HUES64 (cell line): ENCODE measurements around the gene COL20A1.

ENCODE experiments used
- H3K27ac ChIP-seq: 2 replicates; pipeline ENCODE4 v1.7.0; 2013; ENCODE audit warnings: low read depth, low read length, inconsistent platforms
- H3K27me3 ChIP-seq: 2 replicates; pipeline ENCODE4 v1.6.1; 2013; ENCODE audit warnings: mild to moderate bottlenecking, low read length; ENCODE audit not compliant: insufficient read depth
- H3K36me3 ChIP-seq: 2 replicates; pipeline ENCODE4 v1.6.1; 2013; ENCODE audit warnings: mild to moderate bottlenecking, low read length; ENCODE audit not compliant: insufficient read depth
- H3K4me1 ChIP-seq: 2 replicates; pipeline ENCODE4 v1.6.1; 2013; ENCODE audit warnings: mild to moderate bottlenecking, low read length, moderate library complexity; ENCODE audit not compliant: insufficient read depth
- H3K4me3 ChIP-seq: 2 replicates; pipeline ENCODE4 v1.5.1; 2013; ENCODE audit warnings: mild to moderate bottlenecking, low read length, moderate library complexity
- H3K9ac ChIP-seq: 2 replicates; pipeline ENCODE4 v1.6.1; 2013; ENCODE audit warnings: mild to moderate bottlenecking, low read depth, low read length
- H3K9me3 ChIP-seq: 2 replicates; pipeline ENCODE4 v1.6.1; 2013; ENCODE audit warnings: low read depth, low read length; ENCODE audit not compliant: insufficient read depth
- WGBS: fragments of 150-250, 120-280 bp; methylation state at CpG from one replicate; pipeline ENCODE4 v1.1.7; 2013; ENCODE audit warnings: missing lambda C conversion rate; 5-methylcytosine and 5-hydroxymethylcytosine counted together

Gene COL20A1

GRCh38 chr20:63253438-63254231 is 39.4 kb upstream of the COL20A1 start:
- H3K4me1 ChIP-seq, result peaks cover 6% of the 10 kb centered on the region; the same call in 1 of the 2 replicates
- WGBS, result under 1% methylated on average over 89 of the region's 89 CpGs
- no peaks in the 10 kb centered on the region for H3K36me3 ChIP-seq
- peak overlapping the region; percentile 23; the same call in 1 of the 2 replicates for H3K9ac ChIP-seq
- peaks cover 46% of the 10 kb centered on the region for H3K27me3 ChIP-seq
- peak overlapping the region; percentile 50 for H3K4me3 ChIP-seq
- H3K27ac ChIP-seq, result no peak overlapping the region
- H3K9me3 ChIP-seq, result no peaks in the 10 kb centered on the region

- H3K4me3 ChIP-seq, result peak within 1 kb of the TSS; percentile 50
- peak within 1 kb of the TSS; percentile 23; the same call in 1 of the 2 replicates for H3K9ac ChIP-seq
- peaks cover 46% of the 10 kb centered on the region for H3K27me3 ChIP-seq
- H3K27ac ChIP-seq, result no peak within 1 kb of the TSS
- peaks cover 6% of the 10 kb centered on the region; the same call in 1 of the 2 replicates for H3K4me1 ChIP-seq
- no peaks in the 10 kb centered on the region for H3K9me3 ChIP-seq
- WGBS, result 1% methylated on average over 35 of the region's 46 CpGs
- H3K36me3 ChIP-seq, result no peaks in the 10 kb centered on the region
Measured at GRCh38 chr20:63254232-63254605, 38.8 kb upstream of the COL20A1 start, which contains the start of gene NKAIN4. Gene NKAIN4, minus strand, starts transcription at chr20:63254463. Its CDS starts 13 bp downstream, at chr20:63254450.

GRCh38 chr20:63254606-63255384 is 38.2 kb upstream of the COL20A1 start:
- no peaks in the 10 kb centered on the region for H3K36me3 ChIP-seq
- WGBS, result 4% methylated on average over 56 of the region's 56 CpGs
- H3K27ac ChIP-seq, result no peak overlapping the region
- H3K4me1 ChIP-seq, result peaks cover 6% of the 10 kb centered on the region; the same call in 1 of the 2 replicates
- no peak overlapping the region; the same call in 1 of the 2 replicates for H3K9ac ChIP-seq
- no peaks in the 10 kb centered on the region for H3K9me3 ChIP-seq
- peak overlapping the region; percentile 50 for H3K4me3 ChIP-seq
- peaks cover 46% of the 10 kb centered on the region for H3K27me3 ChIP-seq

- no peak overlapping the region for H3K9ac ChIP-seq
- peaks cover 6% of the 10 kb centered on the region; the same call in 1 of the 2 replicates for H3K4me1 ChIP-seq
Measured at GRCh38 chr20:63255931-63256704, 36.9 kb upstream of the COL20A1 start.

GRCh38 chr20:63256954-63257353 is 36.0 kb upstream of the COL20A1 start:
- Histone ChIP-seq H3K9me3 (no peaks in the 10 kb centered on the region), H3K9ac (no peak overlapping the region), H3K27ac (no peak overlapping the region), H3K4me3 (no peak overlapping the region), H3K4me1 (peaks cover 14% of the 10 kb centered on the region), H3K36me3 (no peaks in the 10 kb centered on the region), H3K27me3 (peaks cover 44% of the 10 kb centered on the region)
- whole genome bisulfite sequencing, result 95% methylated on average over 4 of the region's 4 CpGs

More at GRCh38 chr20:63255931-63256704, 36.9 kb upstream of the COL20A1 start:
- H3K27me3 ChIP-seq, result peaks cover 46% of the 10 kb centered on the region
- no peak overlapping the region for H3K4me3 ChIP-seq
- H3K27ac ChIP-seq, result no peak overlapping the region
- H3K36me3 ChIP-seq, result no peaks in the 10 kb centered on the region
- 79% methylated on average over 31 of the region's 31 CpGs for WGBS
- H3K9me3 ChIP-seq, result no peaks in the 10 kb centered on the region

- Histone ChIP-seq H3K4me1 (peaks cover 16% of the 10 kb centered on the region), H3K27ac (no peak overlapping the region), H3K9ac (no peak overlapping the region), H3K9me3 (no peaks in the 10 kb centered on the region), H3K27me3 (peaks cover 37% of the 10 kb centered on the region), H3K4me3 (no peak overlapping the region), H3K36me3 (no peaks in the 10 kb centered on the region)
- WGBS, result 93% methylated on average over 13 of the region's 13 CpGs
Measured at GRCh38 chr20:63257629-63258028, 35.4 kb upstream of the COL20A1 start.

- peaks cover 27% of the 10 kb centered on the region for H3K27me3 ChIP-seq
- no peak overlapping the region for H3K4me3 ChIP-seq
- H3K36me3 ChIP-seq, result no peaks in the 10 kb centered on the region
- WGBS, result 85% methylated on average over 8 of the region's 8 CpGs
- no peak overlapping the region for H3K27ac ChIP-seq
- H3K4me1 ChIP-seq, result peaks cover 16% of the 10 kb centered on the region
- H3K9ac ChIP-seq, result no peak overlapping the region
- no peaks in the 10 kb centered on the region for H3K9me3 ChIP-seq
Measured at GRCh38 chr20:63258781-63259180, 34.2 kb upstream of the COL20A1 start.

- peaks cover 16% of the 10 kb centered on the region for H3K4me1 ChIP-seq
- H3K9ac ChIP-seq, result no peak overlapping the region
- no peak overlapping the region for H3K4me3 ChIP-seq
- no peaks in the 10 kb centered on the region for H3K9me3 ChIP-seq
- peaks cover 18% of the 10 kb centered on the region for H3K27me3 ChIP-seq
- H3K27ac ChIP-seq, result no peak overlapping the region
- 90% methylated on average over 25 of the region's 25 CpGs for WGBS
- no peaks in the 10 kb centered on the region for H3K36me3 ChIP-seq
Measured at GRCh38 chr20:63259734-63260460, 33.1 kb upstream of the COL20A1 start.

- Histone ChIP-seq H3K4me3 (no peak overlapping the region), H3K36me3 (no peaks in the 10 kb centered on the region), H3K9ac (no peak overlapping the region), H3K4me1 (peaks cover 11% of the 10 kb centered on the region), H3K9me3 (no peaks in the 10 kb centered on the region), H3K27ac (no peak overlapping the region), H3K27me3 (peaks cover 12% of the 10 kb centered on the region)
- 94% methylated on average over 15 of the region's 15 CpGs for whole genome bisulfite sequencing
Measured at GRCh38 chr20:63260521-63260920, 32.5 kb upstream of the COL20A1 start.

GRCh38 chr20:63261060-63261794 is 31.8 kb upstream of the COL20A1 start:
- Histone ChIP-seq H3K27me3 (peaks cover 5% of the 10 kb centered on the region; the same call in 1 of the 2 replicates), H3K4me1 (peaks cover 10% of the 10 kb centered on the region), H3K4me3 (no peak overlapping the region), H3K9me3 (no peaks in the 10 kb centered on the region), H3K9ac (no peak overlapping the region), H3K27ac (no peak overlapping the region), H3K36me3 (no peaks in the 10 kb centered on the region)
- 64% methylated on average over 25 of the region's 25 CpGs for WGBS
